Cortex of kidney (tissue), 1 donor: ENCODE data around the gene CD63.

Source experiments
- DNase-seq: peaks from one replicate; lab custom pipeline; 2025; lab: John Stamatoyannopoulos, UW

Gene CD63

GRCh38 chr12:55720894-55721444 lies 7.8 kb downstream of the CD63 start:
- no peak for DNase-seq

GRCh38 chr12:55720071-55720564 lies 8.7 kb downstream of the CD63 start, which contains the start of gene RDH5:
TSS of gene RDH5 (plus strand) at chr12:55720393. CDS start at chr12:55721185, 792 bp downstream.
- no peak for DNase-seq

- no peak for DNase-seq
Measured at GRCh38 chr12:55719371-55719770, 9.4 kb downstream of the CD63 start.

- DNase-seq: no peak
Measured at GRCh38 chr12:55718624-55719275, 10.1 kb downstream of the CD63 start.

- DNase-seq: no peak
Measured at GRCh38 chr12:55718015-55718414, 10.8 kb downstream of the CD63 start.

GRCh38 chr12:55717011-55718007 lies 11.5 kb downstream of the CD63 start:
- DNase-seq: no peak

GRCh38 chr12:55716582-55716957 lies 12.2 kb downstream of the CD63 start:
- no peak for DNase-seq

DNA sequence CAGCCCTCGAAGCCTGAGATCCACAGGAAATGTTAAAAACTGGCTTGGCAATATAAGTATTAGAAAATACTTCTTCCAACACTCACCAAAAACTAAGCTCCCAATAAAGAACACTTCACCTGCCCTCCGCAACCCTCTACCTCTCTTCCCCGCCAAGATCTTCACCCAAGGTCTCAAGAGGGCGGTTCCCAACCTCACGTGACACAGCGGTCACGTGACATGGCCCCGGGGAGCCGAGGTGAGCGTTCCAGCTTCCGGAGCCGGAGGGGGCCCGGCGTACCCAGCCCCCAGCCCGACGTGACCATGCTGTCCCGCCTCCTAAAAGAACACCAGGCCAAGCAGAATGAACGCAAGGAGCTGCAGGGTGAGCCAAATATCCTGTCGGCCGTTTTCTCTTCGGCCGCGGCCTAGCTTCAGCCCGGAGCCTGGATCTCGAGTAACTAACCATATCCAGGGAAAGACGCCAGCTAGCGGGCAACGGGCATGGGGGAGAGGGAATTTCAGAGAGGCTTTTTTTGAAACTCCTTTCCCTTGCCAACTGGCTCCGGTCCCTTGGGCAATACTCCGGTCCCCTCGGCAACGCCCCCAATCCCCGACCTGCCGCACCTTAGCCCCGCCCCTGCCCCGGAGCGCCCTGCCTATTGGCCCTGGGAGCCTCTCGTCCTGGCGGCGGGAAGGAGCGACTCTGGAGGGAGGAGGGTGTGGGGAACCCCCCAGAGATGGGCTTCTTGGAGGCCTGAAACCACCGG lies 12.8 kb downstream of the CD63 start, which contains the start of gene BLOC1S1:
Gene BLOC1S1, plus strand, starts transcription at position 214 of the 749 bp plus-strand sequence. Its CDS starts 6 bp downstream, at position 220.
- DNase-seq: no peak

- no peak for DNase-seq
Measured at GRCh38 chr12:55715169-55715764, 13.5 kb downstream of the CD63 start.

GRCh38 chr12:55713721-55714120 lies 15.1 kb downstream of the CD63 start:
- no peak for DNase-seq

- DNase-seq: no peak
Measured at GRCh38 chr12:55712700-55713415, 16.0 kb downstream of the CD63 start.

GRCh38 chr12:55711786-55712553 lies 16.8 kb downstream of the CD63 start:
- no peak for DNase-seq

DNA sequence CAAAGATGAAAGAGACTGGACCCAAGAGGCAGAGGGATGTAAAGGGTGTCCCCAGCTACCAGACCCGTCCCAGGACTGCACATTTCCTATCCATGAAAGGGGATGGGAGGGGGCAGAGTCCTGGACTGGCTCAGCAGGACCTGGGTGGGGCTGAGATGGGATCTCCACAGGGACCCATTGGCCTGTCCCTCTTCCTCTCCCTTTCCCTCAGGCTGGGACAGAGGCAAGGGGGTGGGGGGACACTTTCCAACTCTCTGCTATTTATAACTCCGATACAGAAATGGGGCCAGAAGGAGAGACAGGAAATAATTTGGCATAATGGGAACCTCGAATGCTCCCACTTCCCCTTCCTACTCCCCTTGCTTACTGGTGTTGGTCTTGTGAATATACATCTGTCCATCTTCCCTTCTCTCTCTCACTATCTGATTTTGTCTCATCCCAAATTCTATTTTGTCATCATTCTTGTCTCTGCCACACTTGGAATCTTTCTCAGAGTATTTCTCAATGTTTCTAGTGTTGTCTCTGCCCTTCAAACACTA lies 20.0 kb downstream of the CD63 start:
- DNase-seq: no peak

GRCh38 chr12:55707841-55708694 lies 20.7 kb downstream of the CD63 start, which contains the start of gene ITGA7:
TSS of gene ITGA7 (minus strand) at chr12:55707904. CDS start at chr12:55707682, 222 bp downstream.
- DNase-seq: no peak

GRCh38 chr12:55707219-55707671 lies 21.6 kb downstream of the CD63 start:
- no peak for DNase-seq

GRCh38 chr12:55706568-55707218 lies 22.1 kb downstream of the CD63 start:
- DNase-seq: no peak

GRCh38 chr12:55705782-55706402 lies 22.9 kb downstream of the CD63 start:
- no peak for DNase-seq
